ENCODE results near the gene SLC9A9.
A peak's percentile ranks its signal among the peaks of the same experiment; 100 is the strongest.

The SLC9A9 gene

GRCh38 chr3:143482106-143483088 lies 365.9 kb downstream of the SLC9A9 start:
- peak in 1 of 2 donors; percentile 46 for DNase-seq (ENCODE audit: low read depth in 2 of 2)
- TF ChIP-seq, protein P1, sequence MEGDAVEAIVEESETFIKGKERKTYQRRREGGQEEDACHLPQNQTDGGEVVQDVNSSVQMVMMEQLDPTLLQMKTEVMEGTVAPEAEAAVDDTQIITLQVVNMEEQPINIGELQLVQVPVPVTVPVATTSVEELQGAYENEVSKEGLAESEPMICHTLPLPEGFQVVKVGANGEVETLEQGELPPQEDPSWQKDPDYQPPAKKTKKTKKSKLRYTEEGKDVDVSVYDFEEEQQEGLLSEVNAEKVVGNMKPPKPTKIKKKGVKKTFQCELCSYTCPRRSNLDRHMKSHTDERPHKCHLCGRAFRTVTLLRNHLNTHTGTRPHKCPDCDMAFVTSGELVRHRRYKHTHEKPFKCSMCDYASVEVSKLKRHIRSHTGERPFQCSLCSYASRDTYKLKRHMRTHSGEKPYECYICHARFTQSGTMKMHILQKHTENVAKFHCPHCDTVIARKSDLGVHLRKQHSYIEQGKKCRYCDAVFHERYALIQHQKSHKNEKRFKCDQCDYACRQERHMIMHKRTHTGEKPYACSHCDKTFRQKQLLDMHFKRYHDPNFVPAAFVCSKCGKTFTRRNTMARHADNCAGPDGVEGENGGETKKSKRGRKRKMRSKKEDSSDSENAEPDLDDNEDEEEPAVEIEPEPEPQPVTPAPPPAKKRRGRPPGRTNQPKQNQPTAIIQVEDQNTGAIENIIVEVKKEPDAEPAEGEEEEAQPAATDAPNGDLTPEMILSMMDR (IDR thresholded peaks at IDR 0.05; ENCODE audit: low read depth, low read length) = no peak
- no peak overlapping the region for H3K4me3 ChIP-seq (replicated peaks in 1 of 2; ENCODE audit: low read depth in 2 of 2, low read length in 2 of 2)

DNA sequence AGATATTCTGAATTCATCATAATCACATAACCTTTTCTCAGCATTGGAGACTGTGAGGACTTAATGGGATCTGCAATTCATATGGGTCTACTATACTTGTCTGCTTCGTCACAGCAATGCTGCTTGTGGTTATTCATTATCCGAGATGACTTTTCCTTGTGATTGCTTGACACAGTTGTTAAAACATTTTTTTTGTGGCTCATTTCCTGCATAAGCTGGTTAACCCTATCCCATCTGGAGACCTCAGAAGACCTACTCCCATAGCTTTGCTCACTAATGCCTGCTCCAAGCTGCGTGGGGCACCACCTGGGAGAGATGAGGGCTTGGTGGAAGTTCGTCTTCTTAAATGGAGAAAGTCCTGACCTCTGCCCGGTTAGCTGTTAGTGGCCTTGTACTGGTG lies 367.9 kb downstream of the SLC9A9 start:
- DNase-seq (ENCODE audit: low read depth in 2 of 2) = peak; percentile 21 to 75
- TF ChIP-seq, protein P1 (IDR thresholded peaks at IDR 0.05; ENCODE audit: low read depth, low read length) = no peak

DNA sequence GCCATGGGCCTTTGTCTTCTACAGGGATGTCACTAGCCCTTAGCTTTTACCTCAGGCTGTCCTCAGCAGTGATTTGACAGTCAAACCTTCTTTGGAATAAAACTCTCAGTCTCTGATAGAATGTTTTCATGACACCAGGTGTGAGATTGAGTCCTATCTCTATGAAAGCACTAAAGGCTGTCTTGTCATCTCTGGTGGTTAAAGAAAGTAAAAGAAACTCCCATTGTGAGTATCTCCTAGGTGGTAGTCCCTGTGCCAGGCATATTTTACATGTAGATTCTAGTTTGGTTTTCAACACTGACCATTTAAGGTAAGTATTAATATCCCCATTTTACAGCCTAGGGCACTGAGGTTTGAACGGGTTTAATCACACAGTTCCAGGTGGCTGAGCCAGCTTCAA lies 368.5 kb downstream of the SLC9A9 start:
- DNase-seq (ENCODE audit: low read depth in 2 of 2) = no peak
- TF ChIP-seq, protein P1 (IDR thresholded peaks at IDR 0.05; ENCODE audit: low read depth, low read length) = no peak
- no peak overlapping the region for H3K4me3 ChIP-seq (replicated peaks in 1 of 2; ENCODE audit: low read depth in 2 of 2, low read length in 2 of 2)

More for the DNA sequence above, 367.9 kb downstream of the SLC9A9 start:
- no peak overlapping the region for H3K4me3 ChIP-seq (replicated peaks in 1 of 2; ENCODE audit: low read depth in 2 of 2, low read length in 2 of 2)

DNA sequence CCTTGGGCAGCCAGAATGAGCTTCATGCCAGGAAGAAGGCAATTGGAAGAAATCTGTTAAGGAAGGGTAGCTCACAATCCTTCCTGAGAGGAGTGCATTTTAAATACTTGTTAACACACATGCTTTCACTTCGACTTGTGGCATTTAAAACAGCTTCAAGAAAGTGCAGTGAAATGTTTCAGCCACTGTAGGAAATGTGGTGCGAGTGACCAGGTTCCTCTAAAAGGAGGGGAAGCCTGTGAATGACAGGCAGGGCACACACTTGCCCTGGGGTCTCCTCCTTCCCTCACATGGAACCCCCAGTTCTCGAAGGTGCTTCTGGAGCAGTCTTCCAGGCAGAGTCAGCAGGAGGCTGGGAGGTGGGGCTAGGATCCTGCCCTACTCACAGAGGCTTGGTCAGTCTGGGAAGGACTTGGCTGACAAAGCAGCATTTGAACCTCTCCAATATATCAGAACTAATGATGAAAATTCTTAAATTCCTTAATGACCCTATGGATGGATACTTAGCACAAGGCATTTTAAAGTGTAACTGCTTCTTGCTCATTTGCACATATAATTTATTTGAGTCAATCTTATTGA lies 370.1 kb downstream of the SLC9A9 start:
- TF ChIP-seq, protein P1 (IDR thresholded peaks at IDR 0.05; ENCODE audit: low read depth, low read length) = no peak
- no peak overlapping the region for H3K4me3 ChIP-seq (replicated peaks in 1 of 2; ENCODE audit: low read depth in 2 of 2, low read length in 2 of 2)
- DNase-seq (ENCODE audit: low read depth in 2 of 2) = no peak

- H3K4me3 ChIP-seq (replicated peaks in 1 of 2; ENCODE audit: low read depth in 2 of 2, low read length in 2 of 2) = no peak overlapping the region
- DNase-seq (ENCODE audit: low read depth in 2 of 2) = peak in 1 of 2 donors; percentile 20
- TF ChIP-seq, protein P1 (IDR thresholded peaks at IDR 0.05; ENCODE audit: low read depth, low read length) = no peak
Observed at GRCh38 chr3:143476965-143477640, 371.2 kb downstream of the SLC9A9 start.

DNA sequence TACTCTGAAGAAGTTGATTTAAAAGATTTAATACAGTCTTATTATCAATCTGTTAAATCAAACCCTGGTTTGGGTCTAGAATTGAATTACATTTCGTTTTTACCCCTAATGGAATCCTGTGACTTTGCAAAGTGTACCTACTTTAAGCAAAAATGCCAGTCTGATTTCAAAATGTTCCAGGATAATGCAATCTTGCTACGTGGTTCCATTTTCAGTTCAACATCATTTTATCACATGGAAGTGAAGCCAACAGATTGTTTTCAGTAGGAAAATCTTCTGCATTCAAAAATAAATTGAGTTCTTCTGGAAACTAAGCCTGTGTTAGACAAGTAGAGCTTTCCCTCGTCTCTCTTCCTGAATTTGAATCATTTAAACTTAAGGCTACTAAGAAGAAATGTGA lies 372.3 kb downstream of the SLC9A9 start:
- DNase-seq (ENCODE audit: low read depth in 2 of 2) = no peak
- TF ChIP-seq, protein P1 (IDR thresholded peaks at IDR 0.05; ENCODE audit: low read depth, low read length) = no peak
- H3K4me3 ChIP-seq (replicated peaks in 1 of 2; ENCODE audit: low read depth in 2 of 2, low read length in 2 of 2) = no peak overlapping the region
